Measurements from ENCODE around the gene CEP170. TPM values are rescaled to one million over a fixed set of nuclear protein-coding genes. Genes with fewer than 3 reads are reported as not detected.
"Not testable (repeated sequence)": the region's sequence is repeated elsewhere in the genome, so short reads cannot be mapped to it uniquely, and the experiment has no call there.

The CEP170 gene
- total RNA-seq, 1 donor from 2014 or later, result 125 TPM

DNA sequence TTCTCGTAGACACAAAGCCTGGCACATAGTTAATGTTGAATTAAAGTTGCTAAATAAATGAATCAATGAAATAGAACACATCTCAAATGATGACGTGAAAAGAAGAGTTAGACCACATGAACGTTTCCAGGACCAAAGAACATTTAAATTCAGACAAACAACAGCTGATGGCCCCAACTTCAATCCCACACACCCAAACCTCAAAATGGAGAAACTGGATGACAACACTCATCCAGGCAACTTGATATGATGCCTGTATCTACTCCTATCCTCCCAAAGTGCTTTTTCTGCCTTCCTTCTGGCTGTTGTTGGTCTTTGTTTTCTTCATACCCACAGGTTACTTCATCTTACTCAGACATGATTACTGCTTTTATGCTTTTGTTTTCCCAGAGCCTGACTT lies 71.9 kb downstream of the CEP170 start:
- H3K27me3 Mint-ChIP-seq (ENCODE audit: unreplicated experiment); H3K27ac Mint-ChIP-seq (ENCODE audit: unreplicated experiment); H3K9me3 Mint-ChIP-seq (ENCODE audit: unreplicated experiment); H3K4me1 Mint-ChIP-seq (ENCODE audit: unreplicated experiment); DNase-seq (ENCODE audit: extremely low spot score, unreplicated experiment); H3K4me3 Mint-ChIP-seq (ENCODE audit: unreplicated experiment): not testable (repeated sequence)
- peaks cover 29% of the 10 kb centered on the region for H3K36me3 Mint-ChIP-seq (ENCODE audit: unreplicated experiment)

DNA sequence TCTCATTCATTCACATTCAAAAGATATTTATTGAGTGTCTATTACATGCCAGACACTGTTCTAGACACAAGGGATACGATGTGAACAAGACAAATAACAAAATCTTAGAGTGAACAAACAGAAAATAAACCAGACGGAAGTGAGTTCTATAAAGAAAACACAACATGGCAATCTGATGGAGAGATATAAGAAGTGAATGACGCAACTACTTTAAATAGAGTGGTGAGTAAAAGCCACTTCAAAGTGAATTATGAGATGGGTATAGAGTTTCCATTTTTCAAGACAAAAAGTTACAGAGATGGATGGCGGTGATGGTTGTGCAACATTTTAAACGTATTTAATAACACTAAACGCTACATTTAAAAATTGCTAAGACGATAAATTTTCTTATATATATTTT lies 75.4 kb downstream of the CEP170 start:
- DNase-seq (ENCODE audit: extremely low spot score, unreplicated experiment), result no peak
- H3K4me3 Mint-ChIP-seq (ENCODE audit: unreplicated experiment), result no peak overlapping the region
- no peaks in the 10 kb centered on the region for H3K9me3 Mint-ChIP-seq (ENCODE audit: unreplicated experiment)
- peaks cover 4% of the 10 kb centered on the region for H3K4me1 Mint-ChIP-seq (ENCODE audit: unreplicated experiment)
- TF ChIP-seq, protein P1, sequence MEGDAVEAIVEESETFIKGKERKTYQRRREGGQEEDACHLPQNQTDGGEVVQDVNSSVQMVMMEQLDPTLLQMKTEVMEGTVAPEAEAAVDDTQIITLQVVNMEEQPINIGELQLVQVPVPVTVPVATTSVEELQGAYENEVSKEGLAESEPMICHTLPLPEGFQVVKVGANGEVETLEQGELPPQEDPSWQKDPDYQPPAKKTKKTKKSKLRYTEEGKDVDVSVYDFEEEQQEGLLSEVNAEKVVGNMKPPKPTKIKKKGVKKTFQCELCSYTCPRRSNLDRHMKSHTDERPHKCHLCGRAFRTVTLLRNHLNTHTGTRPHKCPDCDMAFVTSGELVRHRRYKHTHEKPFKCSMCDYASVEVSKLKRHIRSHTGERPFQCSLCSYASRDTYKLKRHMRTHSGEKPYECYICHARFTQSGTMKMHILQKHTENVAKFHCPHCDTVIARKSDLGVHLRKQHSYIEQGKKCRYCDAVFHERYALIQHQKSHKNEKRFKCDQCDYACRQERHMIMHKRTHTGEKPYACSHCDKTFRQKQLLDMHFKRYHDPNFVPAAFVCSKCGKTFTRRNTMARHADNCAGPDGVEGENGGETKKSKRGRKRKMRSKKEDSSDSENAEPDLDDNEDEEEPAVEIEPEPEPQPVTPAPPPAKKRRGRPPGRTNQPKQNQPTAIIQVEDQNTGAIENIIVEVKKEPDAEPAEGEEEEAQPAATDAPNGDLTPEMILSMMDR (IDR thresholded peaks at IDR 0.05), result no peak
- peaks cover 17% of the 10 kb centered on the region for H3K36me3 Mint-ChIP-seq (ENCODE audit: unreplicated experiment)
- no peaks in the 10 kb centered on the region for H3K27me3 Mint-ChIP-seq (ENCODE audit: unreplicated experiment)
- H3K27ac Mint-ChIP-seq (ENCODE audit: unreplicated experiment), result no peak overlapping the region

DNA sequence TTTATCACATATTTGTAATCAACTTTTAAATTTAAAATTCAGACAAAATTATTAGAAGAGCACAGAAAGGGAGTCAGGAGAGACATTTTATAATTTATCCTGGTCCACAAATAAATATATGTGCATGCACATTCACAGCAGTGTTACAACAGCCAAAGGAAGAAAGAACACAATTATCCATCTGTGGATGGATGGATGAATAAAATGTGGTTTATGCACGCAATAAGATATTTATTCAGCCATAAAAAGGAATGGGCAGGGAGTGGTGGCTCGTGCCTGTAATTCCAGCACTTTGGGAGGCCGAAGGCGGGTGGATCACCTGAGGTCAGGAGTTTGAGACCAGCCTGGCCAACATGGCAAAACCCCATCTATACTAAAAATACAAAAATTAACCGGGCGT lies 77.3 kb downstream of the CEP170 start:
- peaks cover 15% of the 10 kb centered on the region for H3K36me3 Mint-ChIP-seq (ENCODE audit: unreplicated experiment)
- not testable (repeated sequence) for H3K9me3 Mint-ChIP-seq (ENCODE audit: unreplicated experiment); H3K4me3 Mint-ChIP-seq (ENCODE audit: unreplicated experiment); H3K27me3 Mint-ChIP-seq (ENCODE audit: unreplicated experiment); H3K4me1 Mint-ChIP-seq (ENCODE audit: unreplicated experiment); DNase-seq (ENCODE audit: extremely low spot score, unreplicated experiment); H3K27ac Mint-ChIP-seq (ENCODE audit: unreplicated experiment)

DNA sequence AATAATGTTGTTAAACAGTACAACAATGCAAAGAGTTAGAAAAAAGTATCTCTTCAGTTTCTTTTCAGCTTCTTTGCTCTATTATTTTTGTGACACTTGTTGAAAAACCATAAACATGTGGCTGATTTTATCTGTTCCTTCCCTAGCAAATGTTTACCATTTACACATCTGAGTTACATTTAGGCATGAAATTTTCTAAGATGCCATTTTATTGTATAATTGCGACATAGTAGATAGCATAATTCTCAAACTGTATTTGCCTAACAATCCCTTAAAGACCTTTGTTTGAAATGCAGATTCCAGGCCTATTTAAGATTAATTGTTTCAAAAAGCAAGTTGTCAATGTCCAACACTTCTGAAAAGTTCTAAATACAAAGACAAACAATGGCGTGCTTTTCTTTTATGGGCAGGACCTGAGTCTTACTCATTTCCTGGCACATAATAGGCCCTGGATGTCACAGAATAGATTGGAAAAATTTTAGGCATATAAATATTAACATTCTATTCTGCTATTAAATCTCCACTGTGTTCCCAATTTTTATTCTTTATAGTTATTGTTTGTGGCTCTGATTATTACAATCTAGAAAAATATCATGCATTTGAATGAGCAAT lies 81.2 kb downstream of the CEP170 start:
- H3K9me3 Mint-ChIP-seq (ENCODE audit: unreplicated experiment); H3K4me1 Mint-ChIP-seq (ENCODE audit: unreplicated experiment); H3K27ac Mint-ChIP-seq (ENCODE audit: unreplicated experiment); DNase-seq (ENCODE audit: extremely low spot score, unreplicated experiment); H3K27me3 Mint-ChIP-seq (ENCODE audit: unreplicated experiment); H3K4me3 Mint-ChIP-seq (ENCODE audit: unreplicated experiment): not testable (repeated sequence)
- peaks cover 14% of the 10 kb centered on the region for H3K36me3 Mint-ChIP-seq (ENCODE audit: unreplicated experiment)

DNA sequence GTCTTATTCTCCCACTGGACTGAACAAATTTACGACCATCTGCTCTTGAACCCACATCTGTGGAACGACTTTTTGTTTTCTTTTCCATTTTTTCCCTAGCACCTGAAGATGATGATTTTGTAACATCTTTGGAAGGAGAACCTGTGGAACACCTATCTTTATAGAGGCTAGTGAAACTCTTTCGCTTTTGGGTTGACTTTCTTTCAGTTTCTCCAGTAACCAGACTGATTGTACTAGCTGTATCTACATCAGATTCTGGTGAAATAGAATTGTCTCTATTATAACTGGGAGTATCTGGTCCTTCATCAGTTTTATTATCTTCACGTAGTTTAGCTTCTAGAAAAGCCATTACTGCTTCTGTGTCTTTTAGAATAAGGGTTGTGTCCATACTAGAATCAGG lies 90.2 kb downstream of the CEP170 start:
- not testable (repeated sequence) for H3K27me3 Mint-ChIP-seq (ENCODE audit: unreplicated experiment); H3K4me1 Mint-ChIP-seq (ENCODE audit: unreplicated experiment); H3K27ac Mint-ChIP-seq (ENCODE audit: unreplicated experiment); H3K4me3 Mint-ChIP-seq (ENCODE audit: unreplicated experiment); DNase-seq (ENCODE audit: extremely low spot score, unreplicated experiment); H3K9me3 Mint-ChIP-seq (ENCODE audit: unreplicated experiment)
- H3K36me3 Mint-ChIP-seq (ENCODE audit: unreplicated experiment), result peaks cover 31% of the 10 kb centered on the region

GRCh38 chr1:243150906-243151305 lies 104.2 kb downstream of the CEP170 start:
- not testable (repeated sequence) for DNase-seq (ENCODE audit: extremely low spot score, unreplicated experiment); H3K9me3 Mint-ChIP-seq (ENCODE audit: unreplicated experiment); H3K27ac Mint-ChIP-seq (ENCODE audit: unreplicated experiment); H3K4me3 Mint-ChIP-seq (ENCODE audit: unreplicated experiment); H3K27me3 Mint-ChIP-seq (ENCODE audit: unreplicated experiment); H3K4me1 Mint-ChIP-seq (ENCODE audit: unreplicated experiment)
- peaks cover 29% of the 10 kb centered on the region for H3K36me3 Mint-ChIP-seq (ENCODE audit: unreplicated experiment)

- not testable (repeated sequence) for H3K9me3 Mint-ChIP-seq (ENCODE audit: unreplicated experiment); H3K4me1 Mint-ChIP-seq (ENCODE audit: unreplicated experiment)
- peaks cover 16% of the 10 kb centered on the region for H3K36me3 Mint-ChIP-seq (ENCODE audit: unreplicated experiment)
Measured at GRCh38 chr1:243149120-243149519, 106.0 kb downstream of the CEP170 start.

DNA sequence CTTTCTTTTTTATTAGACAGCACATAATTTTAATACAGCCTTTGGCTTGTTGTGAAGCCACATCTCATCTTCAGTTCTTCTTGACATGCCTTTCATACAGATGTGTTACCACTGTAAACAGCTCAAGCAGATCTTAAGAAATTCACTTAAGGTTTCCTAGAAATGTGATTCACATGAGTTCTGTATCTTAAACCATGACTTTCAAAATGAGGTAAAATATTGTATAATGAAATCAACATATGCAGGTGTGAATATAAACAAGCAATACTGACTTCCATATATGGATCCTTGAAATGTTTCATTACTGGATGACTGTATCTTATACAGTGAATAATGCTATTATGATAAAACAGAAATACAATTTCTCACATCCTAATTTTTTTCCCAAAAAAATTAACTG lies 107.7 kb downstream of the CEP170 start:
- not testable (repeated sequence) for H3K27me3 Mint-ChIP-seq (ENCODE audit: unreplicated experiment); DNase-seq (ENCODE audit: extremely low spot score, unreplicated experiment); H3K9me3 Mint-ChIP-seq (ENCODE audit: unreplicated experiment); H3K27ac Mint-ChIP-seq (ENCODE audit: unreplicated experiment); H3K4me3 Mint-ChIP-seq (ENCODE audit: unreplicated experiment); H3K4me1 Mint-ChIP-seq (ENCODE audit: unreplicated experiment)
- peaks cover 12% of the 10 kb centered on the region for H3K36me3 Mint-ChIP-seq (ENCODE audit: unreplicated experiment)

More at GRCh38 chr1:243149120-243149519, 106.0 kb downstream of the CEP170 start:
- not testable (repeated sequence) for H3K4me3 Mint-ChIP-seq (ENCODE audit: unreplicated experiment); H3K27ac Mint-ChIP-seq (ENCODE audit: unreplicated experiment); H3K27me3 Mint-ChIP-seq (ENCODE audit: unreplicated experiment); DNase-seq (ENCODE audit: extremely low spot score, unreplicated experiment)
